Measurements from ENCODE around the gene UQCR11.

Gene UQCR11

GRCh38 chr19:1567116-1567847 lies 38.0 kb downstream of the UQCR11 start:
- DNase-seq (ENCODE audit: low spot score) = no peak

DNA sequence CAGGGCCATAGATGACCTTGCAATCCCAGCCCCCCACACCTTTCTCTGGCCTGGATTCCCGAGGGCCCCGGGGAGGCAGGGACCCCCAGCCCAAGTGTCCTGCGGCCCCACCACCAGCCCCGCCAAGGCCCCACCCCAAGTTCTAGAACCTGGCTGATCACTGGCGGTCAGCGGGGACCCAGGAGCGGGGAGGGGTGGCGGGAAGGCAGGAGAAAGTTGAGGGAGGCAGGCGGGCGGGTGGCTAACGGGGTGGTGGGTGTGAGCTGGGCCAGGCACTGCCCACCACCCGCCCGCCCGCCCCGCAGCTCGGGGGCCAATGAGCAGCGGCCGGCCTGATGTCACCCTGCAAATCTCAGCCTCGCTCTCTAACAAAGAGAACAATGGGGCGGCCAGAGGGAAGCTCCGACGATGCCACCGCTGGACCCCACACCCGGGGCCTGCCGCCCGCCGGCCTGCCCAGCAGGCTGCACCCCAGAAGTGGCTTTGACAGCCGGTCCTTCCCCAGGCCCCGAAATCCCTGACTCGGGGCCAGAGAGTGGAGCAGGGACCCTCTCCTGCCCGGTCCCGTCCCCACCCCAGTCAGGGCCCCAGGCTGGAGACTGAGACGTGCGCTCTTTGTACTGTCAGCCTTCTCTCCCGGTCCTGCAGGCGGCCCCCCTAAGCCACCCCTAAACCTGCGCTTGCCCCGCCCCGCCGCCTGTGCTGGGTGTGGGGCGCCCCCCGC lies 38.7 kb downstream of the UQCR11 start:
- DNase-seq (ENCODE audit: low spot score) = no peak

- DNase-seq (ENCODE audit: low spot score) = no peak
Observed at GRCh38 chr19:1563251-1563650, 42.0 kb downstream of the UQCR11 start.

GRCh38 chr19:1561236-1561842 lies 43.9 kb downstream of the UQCR11 start:
- DNase-seq (ENCODE audit: low spot score) = no peak

GRCh38 chr19:1560286-1560882 lies 44.9 kb downstream of the UQCR11 start:
- no peak for DNase-seq (ENCODE audit: low spot score)

DNA sequence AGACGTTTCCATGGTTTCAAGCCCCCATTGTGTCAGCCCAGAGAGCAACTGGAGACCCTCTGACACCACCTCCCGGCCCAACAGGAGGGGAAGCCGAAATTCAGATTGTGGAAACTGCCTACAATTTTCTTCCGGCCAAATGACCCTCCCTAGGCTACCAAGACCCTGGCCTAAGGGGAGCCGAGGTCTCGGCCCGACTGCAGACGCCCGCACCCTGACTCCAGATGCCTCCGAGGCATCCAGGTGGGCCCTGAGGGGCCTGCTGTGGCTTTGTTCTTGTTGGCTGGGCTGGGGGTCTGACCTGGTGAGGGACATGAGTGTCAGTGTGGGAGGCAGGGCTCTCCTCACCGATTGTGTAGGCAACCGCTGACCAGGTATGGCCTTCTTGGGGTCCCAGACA lies 46.7 kb downstream of the UQCR11 start:
- no peak for DNase-seq (ENCODE audit: low spot score)

DNA sequence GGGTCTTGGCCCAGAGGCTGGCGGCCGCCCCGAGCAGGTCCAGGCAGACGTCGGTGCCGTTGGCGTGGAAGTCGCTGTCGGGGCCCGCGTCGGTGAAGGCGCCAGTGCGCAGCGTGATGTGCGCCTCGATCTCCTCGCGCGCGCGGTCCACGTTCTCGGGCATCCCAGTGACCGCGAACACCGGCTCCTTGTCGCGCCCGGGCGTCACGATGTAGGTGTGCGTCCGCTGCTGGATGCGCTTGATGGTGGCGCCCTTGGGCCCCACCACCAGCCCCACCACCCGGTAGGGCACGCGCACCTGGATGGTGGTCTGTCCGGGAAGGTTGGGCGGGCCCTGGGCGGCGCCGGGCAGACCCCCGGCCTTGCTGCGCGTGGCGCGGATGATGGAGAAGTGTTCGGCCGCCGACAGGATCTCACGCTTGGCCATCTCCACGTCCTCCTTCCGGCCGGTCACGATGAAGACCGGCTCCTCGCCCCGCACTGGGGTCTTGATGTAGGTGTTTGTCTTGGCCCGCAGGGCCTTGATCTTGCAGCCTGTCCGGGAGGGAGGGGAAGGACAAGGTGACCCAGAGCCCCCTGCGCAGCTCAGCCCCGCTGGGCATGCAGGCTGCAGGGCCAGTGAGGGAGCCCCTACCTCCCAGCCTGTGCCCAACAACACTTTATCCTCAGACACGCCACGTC lies 48.7 kb downstream of the UQCR11 start:
- DNase-seq (ENCODE audit: low spot score) = no peak

DNA sequence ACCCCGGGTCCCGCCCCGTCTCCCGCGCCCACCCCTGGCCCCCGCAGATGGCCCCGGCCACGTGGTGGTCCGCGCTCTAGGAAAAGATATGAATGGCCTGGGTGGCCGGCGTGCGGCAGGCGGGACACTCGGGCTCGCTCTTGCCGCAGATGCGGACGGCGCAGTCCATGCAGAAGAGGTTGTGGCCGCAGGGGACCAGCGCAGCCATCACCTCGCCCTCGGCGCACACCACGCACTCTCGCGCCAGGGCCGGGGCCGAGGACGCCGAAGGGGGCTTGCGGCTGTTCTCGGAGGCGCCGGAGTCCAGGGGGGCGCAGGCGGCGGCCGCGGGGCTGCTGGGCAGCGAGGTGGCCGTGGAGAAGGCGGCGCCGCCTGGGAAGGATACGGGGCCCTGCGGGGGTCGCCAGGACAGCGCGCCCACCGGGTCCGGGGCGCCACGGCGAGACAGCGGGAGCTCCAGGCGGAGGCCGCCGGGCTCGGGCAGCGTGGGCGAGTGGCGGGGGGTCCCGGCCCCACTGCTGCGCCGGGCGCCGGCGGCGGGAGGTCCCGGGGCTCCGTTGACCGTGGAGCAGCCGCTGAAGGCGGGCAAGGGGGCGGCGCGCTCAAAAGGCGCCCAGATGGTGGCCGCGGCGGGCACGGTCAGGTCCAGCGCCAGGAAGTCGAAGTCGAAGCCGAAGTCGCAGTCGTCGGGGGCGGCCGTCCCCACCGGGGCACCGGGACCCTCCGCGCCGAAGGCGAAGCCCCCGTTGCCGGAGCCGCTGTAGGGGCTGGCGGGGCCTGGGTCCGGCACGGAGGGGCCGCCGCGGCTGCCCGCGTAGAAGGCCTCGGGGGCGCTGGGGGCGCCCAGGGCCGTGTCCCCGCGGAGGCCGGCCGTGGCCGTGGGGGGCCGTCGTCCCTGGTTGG lies 49.5 kb downstream of the UQCR11 start:
- no peak for DNase-seq (ENCODE audit: low spot score)

- DNase-seq (ENCODE audit: low spot score) = no peak
Observed at GRCh38 chr19:1554968-1555367, 50.3 kb downstream of the UQCR11 start.

DNA sequence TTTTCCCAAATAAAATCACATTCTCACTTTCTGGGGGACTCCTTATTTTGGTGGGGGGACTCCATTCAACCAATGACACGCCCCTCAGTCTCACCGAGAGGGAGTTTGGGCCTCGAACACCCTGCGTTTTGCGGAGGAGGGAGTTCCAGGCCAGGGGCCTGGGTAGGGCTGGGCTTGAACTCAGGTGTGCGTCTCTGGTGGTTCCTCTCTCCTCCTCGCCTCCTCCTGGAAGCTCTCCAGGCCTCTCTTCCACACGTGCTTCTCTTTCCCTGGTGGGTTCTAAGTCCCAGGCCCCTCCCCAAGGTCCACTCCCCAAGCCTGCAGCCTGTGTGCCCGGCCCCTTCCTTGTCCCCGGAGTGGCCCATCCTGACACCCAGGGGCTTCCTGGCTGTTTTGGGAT lies 51.8 kb downstream of the UQCR11 start:
- no peak for DNase-seq (ENCODE audit: low spot score)

DNA sequence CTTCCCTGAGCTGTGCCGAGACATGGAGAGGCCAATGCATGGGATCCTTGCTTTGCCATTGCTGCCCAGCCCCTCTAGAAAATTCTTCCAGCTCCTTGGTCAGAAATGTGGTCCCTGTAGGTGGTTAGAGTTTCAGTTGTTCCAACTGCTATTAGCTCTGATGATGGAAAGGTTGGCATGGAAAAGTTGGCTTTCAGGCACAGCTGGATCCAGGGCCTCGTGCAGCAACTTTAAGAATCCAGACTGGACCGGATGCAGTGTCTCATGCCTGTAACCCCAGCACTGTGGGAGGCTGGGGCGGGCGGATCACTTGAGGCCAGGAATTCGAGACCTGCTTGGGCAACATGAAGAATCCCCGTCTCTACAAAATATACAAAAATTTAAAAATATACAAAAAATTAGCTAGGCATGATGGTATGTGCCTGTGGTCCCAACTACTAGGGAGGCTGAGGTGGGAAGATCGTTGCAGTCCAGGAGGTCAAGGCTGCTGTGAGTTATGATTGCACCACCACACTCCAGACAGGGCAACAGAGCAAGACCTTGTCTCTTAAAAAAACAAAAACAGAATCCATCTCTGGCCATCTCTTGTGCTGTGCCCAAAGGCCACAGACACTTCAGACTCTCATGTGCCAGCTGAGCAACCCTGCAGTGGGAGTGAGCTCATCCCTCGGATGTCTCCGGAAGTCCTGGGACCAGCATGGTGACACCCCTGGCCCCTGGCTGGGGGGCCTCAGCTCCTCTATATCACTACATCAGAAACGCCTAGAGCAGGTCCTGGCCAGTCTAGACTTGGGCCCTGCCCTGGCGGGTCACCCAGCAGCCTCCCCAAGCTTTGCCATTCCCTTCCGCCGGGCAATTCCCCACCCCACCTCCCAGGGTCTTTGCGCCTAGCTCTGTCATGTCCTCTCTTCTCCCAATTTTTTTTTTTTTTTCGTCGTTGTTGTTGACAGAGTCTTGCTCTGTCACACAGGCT lies 53.9 kb downstream of the UQCR11 start:
- DNase-seq (ENCODE audit: low spot score) = no peak

GRCh38 chr19:1549332-1549945 lies 55.8 kb downstream of the UQCR11 start:
- no peak for DNase-seq (ENCODE audit: low spot score)

All from activated CD4-positive, alpha-beta T cell treated with anti-CD3 and anti-CD28 coated beads, Interleukin-2, Interleukin-4, amounts not matched to agents 100 ng/mL and 50 ng/mL, durations not matched to agents 16 hours and 8 hours (primary cell).